NCI-H226 (cell line): ENCODE measurements around the gene ATXN1.
"Not testable (repeated sequence)": the region's sequence is repeated elsewhere in the genome, so short reads cannot be mapped to it uniquely, and the experiment has no call there.

Experiments used
- DNase-seq: peaks from one replicate; pipeline ENCODE4 v3.0.0-alpha.2; 2015

The ATXN1 gene

GRCh38 chr6:16263464-16264099 is 497.7 kb downstream of the ATXN1 start:
- not testable (repeated sequence) for DNase-seq

GRCh38 chr6:16262773-16263172 is 498.5 kb downstream of the ATXN1 start:
- not testable (repeated sequence) for DNase-seq

- not testable (repeated sequence) for DNase-seq
Measured at GRCh38 chr6:16260602-16261001, 500.7 kb downstream of the ATXN1 start.

GRCh38 chr6:16259604-16260003 is 501.7 kb downstream of the ATXN1 start:
- DNase-seq: not testable (repeated sequence)

- no peak for DNase-seq
Measured at GRCh38 chr6:16258709-16259075, 502.6 kb downstream of the ATXN1 start.

GRCh38 chr6:16257999-16258708 is 503.1 kb downstream of the ATXN1 start:
- DNase-seq: no peak

GRCh38 chr6:16256781-16257180 is 504.5 kb downstream of the ATXN1 start:
- DNase-seq: no peak

- DNase-seq: no peak
Measured at GRCh38 chr6:16254535-16254934, 506.7 kb downstream of the ATXN1 start.

GRCh38 chr6:16253399-16254144 is 507.7 kb downstream of the ATXN1 start:
- no peak for DNase-seq

- DNase-seq: no peak
Measured at GRCh38 chr6:16252686-16253299, 508.5 kb downstream of the ATXN1 start.

GRCh38 chr6:16251706-16252105 is 509.6 kb downstream of the ATXN1 start:
- no peak for DNase-seq

GRCh38 chr6:16249971-16250370 is 511.3 kb downstream of the ATXN1 start:
- no peak for DNase-seq
